HG03064 (cell line): Measurements from ENCODE around the gene CELA3A.
"Not testable (repeated sequence)": the region's sequence is repeated elsewhere in the genome, so short reads cannot be mapped to it uniquely, and the experiment has no call there.

Experiments
- ATAC-seq: cut with Tn5 transposase; IDR thresholded peaks from one replicate; pipeline ENCODE4 v1.9.1; 2021; ENCODE audit warnings: low read depth; ENCODE audit not compliant: unreplicated experiment

CELA3A gene, protein sequence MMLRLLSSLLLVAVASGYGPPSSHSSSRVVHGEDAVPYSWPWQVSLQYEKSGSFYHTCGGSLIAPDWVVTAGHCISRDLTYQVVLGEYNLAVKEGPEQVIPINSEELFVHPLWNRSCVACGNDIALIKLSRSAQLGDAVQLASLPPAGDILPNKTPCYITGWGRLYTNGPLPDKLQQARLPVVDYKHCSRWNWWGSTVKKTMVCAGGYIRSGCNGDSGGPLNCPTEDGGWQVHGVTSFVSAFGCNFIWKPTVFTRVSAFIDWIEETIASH

GRCh38 chr1:22001409-22001808 lies at the start of gene CELA3A:
CELA3A (plus strand) TSS chr1:22001657; CDS start chr1:22001675, 18 bp downstream.
- ATAC-seq = no peak

DNA sequence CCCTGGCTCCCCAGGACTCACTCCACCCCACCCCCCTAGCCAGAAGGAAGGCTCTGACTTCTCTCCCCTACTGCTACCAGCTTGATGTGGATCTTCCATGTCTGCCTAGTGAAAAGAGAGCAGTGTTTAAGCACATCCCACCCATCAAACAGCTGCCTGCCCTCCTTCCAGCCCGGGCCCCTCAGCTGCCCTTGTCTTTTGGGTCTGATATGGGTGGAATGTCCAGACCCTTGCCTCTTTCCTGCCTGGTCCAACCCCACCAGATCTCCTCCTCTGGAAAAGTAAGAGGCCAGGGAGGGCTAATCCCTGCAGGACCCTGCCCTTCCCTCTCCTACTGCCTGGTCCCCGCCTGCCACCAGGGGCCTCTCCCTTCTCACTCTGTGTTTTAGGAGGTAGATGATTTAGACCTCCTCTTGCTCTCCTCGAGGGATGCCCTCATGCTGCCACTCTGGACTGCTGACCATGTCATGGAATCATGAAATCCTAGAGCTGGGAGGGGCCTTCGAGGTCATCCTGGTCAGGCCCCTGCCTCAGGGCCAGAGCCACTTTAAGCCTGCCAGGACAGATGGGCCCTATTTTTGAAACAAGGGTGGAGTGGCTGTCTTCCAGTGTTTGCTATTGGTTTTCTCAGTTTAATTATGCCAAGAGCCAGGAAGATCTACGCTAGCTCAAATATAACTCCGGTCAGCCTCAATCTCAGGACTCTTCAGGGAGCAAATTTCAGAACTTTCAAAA lies 48.5 kb upstream of the CELA3A start:
- ATAC-seq = no peak

DNA sequence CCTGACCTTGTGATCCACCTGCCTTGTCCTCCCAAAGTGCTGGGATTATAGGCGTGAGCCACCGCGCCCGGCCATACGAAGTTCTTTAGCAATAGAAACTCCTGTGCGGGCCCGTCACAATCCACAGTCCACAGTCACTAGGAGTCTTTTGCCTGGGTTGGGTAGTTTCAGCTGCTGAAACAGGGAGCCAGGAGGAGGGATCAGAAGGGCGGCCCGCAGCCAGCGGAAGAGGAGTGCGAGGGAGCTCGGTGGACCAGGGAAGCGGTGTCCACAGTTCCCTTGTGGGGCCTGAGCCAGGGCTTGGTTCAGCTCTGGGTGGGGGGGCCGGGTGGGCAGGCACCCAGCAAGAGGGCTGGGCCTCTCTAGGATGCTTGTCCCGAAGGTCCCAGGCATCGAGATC lies 46.4 kb upstream of the CELA3A start:
- no peak for ATAC-seq

- ATAC-seq = no peak
Measured at GRCh38 chr1:21955501-21956281, 45.8 kb upstream of the CELA3A start.

DNA sequence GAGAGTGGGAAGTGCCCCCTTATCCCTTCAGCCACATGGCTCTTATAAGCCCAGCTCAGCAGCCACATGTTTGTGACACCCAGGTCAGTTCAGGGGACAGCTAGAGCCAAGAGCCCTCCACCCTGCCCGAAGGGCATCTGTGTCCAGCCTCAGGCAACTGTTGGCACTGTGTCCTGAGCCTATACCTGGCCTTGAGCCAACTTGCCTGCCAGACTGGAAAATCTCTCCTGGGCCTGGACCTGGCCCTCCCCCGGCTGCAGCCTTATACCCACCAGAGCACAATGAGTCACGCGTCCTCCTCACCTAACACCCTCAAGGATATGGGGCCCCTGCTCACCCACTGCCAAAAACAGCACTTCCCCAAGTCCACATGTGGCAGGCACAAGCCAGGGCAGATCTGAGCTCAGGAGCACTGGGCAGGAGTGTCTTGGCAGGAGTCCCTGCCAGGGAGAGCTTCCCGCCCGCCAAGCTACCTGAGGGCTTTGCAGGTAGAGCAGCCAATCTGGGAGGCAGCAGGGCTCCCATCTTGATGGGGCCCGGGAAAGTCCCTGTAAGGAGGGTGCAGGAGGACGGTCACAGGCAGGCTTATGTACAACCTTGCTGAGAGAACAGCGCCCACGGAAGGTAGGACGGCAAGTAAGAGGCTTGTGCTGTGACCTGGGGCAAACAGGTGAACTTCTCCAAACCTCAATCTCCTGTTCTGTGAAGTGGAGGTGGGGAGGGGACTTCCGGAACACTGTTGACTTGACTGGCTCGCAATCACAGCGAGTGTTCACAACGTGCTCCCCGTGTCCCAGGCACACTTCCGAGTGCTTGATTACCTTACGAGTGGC lies 44.5 kb upstream of the CELA3A start:
- ATAC-seq = no peak

- no peak for ATAC-seq
Measured at GRCh38 chr1:21961337-21961736, 40.1 kb upstream of the CELA3A start.

DNA sequence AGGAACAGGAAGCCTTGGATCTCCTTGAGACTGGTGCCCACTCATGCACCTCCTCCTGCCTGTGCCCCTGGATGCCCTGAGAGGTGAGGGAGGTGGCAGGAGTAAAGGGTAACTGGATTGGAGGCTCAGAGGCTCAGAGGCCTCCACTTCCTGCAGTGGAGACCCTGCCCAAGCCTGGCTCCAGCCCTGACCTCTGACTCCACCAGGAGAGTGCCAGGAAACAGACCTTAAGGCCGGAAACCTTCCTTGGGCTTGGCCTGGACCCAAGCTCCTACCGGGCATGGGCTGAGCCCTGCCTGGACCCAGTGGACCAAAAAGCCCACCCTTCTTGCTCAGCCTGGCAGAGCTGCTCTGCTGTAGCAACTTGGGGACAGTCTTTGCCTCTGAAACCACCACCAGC lies 39.7 kb upstream of the CELA3A start:
- no peak for ATAC-seq

DNA sequence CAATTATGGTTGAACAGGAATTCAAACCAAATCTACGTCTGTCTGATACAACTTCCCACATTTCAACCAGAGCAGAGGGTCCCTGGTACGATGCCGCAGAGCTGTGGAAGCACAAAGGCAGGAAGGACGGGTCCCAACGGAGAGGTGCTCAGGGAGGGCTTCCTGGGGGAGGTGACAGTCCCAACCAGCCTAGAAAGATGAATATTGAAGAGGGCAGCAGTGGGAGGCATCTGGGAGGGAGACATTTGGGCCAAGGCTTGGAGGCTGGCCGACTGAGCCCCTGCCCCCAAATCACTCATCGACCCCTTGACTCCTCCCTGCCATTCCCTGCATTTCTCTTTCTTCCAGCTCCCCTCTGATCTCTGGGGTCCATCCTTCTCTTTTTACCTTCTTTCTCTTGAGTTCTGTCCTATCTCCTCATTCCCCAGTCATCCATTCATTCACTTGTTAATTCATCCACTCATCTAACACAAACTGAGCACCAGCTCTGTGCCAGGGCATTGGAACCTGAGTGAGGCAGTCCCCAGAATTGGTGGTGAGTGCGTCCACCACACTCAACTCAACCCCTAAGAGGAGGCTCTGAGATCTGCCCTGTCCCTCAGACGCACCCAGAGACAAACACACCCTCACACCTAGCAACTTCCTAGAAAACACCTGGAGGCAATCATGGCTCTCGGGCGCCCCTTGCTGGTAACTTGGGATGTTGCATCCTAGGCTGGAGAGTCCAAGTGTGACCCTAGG lies 37.8 kb upstream of the CELA3A start:
- no peak for ATAC-seq

- no peak for ATAC-seq
Measured at GRCh38 chr1:21966247-21967000, 35.0 kb upstream of the CELA3A start.

DNA sequence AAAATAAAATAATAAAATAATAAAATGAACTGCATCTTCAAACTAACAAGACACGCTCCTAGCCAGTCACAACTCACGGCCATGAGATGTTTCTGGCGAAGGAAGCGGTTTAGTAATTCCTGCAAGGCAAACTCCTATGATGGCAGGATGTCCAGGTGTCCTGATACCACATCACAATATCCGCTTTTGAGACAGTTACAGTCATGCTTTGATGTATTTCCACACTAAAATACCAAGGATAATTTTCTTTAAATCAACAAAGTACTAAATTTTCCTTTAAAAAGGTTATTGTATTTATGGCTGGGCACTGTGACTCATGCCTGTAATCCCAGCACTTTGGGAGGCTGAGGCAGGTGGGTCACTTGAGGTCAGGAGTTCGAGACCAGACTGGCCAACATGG lies 34.2 kb upstream of the CELA3A start:
- ATAC-seq = not testable (repeated sequence)

DNA sequence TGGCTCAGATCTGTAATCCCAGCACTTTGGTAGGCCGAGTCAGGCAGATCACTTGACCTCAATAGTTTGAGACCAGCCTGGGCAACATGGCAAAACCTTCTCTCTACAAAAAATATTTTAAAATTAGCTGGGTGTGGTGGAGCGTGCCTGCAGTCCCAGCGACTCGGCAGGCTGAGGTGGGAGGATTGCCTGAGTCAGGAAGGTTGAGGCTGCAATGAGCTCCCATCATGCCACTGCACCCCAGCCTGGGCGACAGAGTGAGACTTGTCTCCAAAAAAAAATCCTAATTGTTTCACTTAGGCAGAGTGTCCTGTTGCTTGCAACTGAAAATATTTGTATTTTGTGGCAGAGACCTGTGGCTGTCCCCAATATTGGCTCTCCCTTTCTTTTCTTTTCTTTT lies 32.4 kb upstream of the CELA3A start:
- not testable (repeated sequence) for ATAC-seq

DNA sequence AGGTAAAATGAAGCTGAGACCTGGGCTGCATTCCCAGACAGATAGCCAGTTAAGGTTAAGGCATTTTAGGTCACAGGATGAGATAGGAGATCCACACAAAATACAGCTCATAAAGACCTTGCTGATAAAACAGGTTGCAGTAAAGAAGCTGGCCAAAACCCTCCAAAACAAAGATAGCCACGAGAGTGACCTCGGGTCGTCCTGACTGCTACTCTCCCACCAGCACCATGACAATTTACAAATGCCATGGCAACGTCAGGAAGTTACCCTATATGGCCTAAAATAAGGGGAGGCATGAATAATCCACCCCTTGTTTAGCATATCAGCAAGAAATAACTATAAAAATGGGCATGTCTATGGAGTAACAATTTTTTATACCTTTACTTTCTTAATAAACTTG lies 30.9 kb upstream of the CELA3A start:
- not testable (repeated sequence) for ATAC-seq

- not testable (repeated sequence) for ATAC-seq
Measured at GRCh38 chr1:21972973-21973441, 28.4 kb upstream of the CELA3A start.

DNA sequence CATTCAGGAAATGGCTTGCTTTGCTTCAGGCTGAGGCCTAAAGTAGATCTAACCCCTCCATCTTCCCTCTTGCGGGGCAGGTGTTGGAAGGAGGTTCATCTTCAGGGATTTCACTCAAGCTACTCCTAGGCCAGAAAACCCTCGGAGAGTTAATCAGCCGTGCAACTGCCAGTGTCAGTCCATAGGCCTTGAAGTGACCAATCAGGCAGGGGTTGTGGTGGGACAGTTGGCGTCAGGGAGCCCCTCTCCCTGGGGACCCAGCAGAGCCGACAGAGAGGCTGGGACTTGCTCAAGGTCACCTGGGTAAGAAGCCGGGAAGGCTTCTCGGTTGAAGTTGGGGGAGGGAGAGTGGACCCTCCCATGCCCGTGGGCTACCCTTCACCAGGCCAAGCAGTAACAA lies 27.5 kb upstream of the CELA3A start:
- ATAC-seq = not testable (repeated sequence)

DNA sequence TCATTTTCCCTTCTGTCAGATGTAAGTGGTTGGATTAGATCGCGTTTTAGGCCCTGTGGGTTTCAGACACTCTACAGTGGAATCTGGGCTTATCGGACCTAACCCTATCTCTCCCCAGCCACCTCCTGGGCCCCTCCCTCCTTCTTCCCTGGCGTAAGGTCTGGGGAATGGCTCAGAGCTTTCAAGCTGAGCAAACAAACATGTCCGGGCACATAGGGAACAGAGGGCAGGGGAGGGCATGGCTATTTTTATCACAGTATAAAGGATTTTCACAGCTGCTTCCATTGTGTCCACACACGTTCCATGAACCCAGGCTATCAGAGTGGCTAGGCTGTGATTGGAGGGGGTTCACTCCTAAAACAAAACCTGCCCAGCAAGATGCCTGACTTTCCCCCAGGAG lies 26.8 kb upstream of the CELA3A start:
- not testable (repeated sequence) for ATAC-seq

DNA sequence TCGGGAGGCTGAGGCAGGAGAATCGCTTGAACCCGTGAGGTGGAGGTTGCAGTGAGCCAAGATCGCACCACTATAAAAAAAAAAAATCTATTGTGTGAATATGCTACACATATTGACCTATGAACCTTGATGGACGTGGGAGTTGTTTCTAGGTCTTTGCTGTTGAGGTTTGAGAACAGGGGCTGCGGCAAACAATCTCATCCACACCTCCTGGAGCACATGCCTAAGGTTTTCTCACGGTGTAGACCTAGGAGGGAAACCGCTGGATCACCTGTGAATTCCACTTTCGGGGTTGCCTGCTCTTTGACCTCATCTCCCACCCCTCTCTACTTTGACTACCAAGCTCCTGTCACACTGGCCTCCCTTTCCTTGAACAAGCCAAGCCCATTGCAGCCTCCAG lies 26.2 kb upstream of the CELA3A start:
- not testable (repeated sequence) for ATAC-seq

DNA sequence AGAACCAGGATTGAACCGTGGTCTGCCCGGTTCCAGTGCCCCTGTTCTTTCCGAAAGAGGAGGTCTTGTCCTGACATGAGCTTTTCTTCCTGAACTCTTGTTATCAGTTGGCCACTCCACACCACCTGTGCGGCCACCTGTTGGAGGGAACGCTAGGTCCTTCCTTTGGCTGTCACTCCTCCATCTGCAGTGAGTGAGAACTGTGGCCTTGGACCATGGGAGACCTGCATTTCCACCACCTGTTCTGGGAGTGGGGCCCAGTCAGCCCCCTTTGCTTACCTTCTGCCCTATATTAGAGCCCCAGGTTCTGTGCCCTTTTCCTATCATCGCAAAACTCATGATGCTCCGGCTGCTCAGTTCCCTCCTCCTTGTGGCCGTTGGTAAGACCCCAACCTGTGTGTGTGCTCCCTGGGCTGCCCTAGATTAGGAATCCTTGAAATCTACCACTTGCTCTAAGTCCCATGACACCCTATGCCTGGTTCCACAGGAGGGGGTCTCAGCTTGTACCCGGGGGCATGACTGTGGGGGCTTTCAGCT lies 24.7 kb upstream of the CELA3A start, which contains the start of gene CELA3B:
CELA3B (plus strand) TSS at position 320 of the 537 bp plus-strand sequence; CDS start at position 338, 18 bp downstream.
- ATAC-seq = not testable (repeated sequence)

DNA sequence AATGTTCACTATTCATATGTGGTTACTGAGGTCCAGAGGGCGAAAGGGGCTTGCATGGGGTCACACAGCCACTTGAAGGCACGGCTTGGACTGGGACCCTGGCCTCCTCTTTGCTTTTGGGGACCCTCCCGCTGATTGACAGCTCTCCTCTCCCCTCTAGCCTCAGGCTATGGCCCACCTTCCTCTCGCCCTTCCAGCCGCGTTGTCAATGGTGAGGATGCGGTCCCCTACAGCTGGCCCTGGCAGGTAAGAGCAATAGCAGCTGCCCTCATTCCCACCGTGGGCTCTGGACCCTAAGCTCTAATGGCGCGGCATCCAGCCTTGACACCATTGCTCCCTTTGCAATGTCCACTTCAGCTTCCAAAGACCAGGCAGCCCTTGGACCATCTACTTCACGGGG lies 23.2 kb upstream of the CELA3A start:
- ATAC-seq = not testable (repeated sequence)
